HG03139 (cell line): Measurements from ENCODE around the gene PSORS1C2.
"Not testable (repeated sequence)": the region's sequence is repeated elsewhere in the genome, so short reads cannot be mapped to it uniquely, and the experiment has no call there.

Source experiments
- ATAC-seq: cut with Tn5 transposase; IDR thresholded peaks from one replicate; pipeline ENCODE4 v1.9.1; 2021; ENCODE audit not compliant: unreplicated experiment

PSORS1C2 gene

GRCh38 chr6:31168606-31169005, 29.7 kb upstream of the PSORS1C2 start:
- ATAC-seq, result no peak

DNA sequence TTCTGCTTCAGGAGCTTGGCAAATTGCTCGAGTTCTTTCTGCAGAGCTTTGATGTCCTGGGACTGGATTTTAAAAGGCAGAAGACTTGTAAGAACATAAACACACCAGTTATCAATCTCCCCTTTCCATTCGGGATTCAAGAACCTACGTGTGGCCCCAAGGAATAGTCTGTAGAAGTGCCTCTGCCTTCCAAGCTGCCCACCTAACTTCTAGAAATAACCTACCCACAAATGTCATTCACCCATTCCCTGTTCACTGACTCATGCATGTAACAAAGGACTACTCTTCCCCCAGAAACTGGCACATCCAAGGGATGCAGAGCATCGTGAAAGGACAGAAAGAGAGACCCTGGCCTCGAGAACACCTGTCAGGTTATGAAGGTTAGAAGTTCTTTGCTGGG, 27.1 kb upstream of the PSORS1C2 start:
- ATAC-seq, result no peak

- peak; percentile 53 for ATAC-seq
Measured at GRCh38 chr6:31165064-31165832, 26.4 kb upstream of the PSORS1C2 start.

DNA sequence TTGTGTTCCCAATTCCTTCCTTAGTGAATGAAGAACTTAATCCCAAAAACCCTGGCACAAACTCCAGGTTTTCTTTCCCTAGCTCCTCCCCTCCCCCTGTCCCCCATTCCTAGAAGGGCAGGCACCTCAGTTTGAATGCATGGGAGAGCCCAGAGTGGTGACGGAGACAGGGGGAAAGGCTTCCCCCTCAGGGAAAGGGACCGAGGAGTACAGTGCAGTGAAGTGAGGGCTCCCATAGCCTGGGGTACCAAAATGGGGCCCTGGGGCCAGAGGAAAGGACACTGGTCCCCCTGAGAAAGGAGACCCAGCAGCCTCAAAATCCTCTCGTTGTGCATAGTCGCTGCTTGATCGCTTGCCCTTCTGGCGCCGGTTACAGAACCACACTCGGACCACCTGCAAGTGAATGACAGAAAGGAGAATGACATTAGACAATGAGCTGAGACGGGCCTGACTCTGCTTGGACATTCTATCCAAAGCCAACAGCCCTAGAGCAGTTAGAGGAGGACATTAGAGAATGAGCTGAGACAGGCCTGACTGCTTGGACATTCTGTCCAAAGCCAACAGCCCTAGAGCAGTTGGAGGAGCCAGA, 25.7 kb upstream of the PSORS1C2 start:
- not testable (repeated sequence) for ATAC-seq

- ATAC-seq, result no peak
Measured at GRCh38 chr6:31163922-31164321, 25.1 kb upstream of the PSORS1C2 start.

DNA sequence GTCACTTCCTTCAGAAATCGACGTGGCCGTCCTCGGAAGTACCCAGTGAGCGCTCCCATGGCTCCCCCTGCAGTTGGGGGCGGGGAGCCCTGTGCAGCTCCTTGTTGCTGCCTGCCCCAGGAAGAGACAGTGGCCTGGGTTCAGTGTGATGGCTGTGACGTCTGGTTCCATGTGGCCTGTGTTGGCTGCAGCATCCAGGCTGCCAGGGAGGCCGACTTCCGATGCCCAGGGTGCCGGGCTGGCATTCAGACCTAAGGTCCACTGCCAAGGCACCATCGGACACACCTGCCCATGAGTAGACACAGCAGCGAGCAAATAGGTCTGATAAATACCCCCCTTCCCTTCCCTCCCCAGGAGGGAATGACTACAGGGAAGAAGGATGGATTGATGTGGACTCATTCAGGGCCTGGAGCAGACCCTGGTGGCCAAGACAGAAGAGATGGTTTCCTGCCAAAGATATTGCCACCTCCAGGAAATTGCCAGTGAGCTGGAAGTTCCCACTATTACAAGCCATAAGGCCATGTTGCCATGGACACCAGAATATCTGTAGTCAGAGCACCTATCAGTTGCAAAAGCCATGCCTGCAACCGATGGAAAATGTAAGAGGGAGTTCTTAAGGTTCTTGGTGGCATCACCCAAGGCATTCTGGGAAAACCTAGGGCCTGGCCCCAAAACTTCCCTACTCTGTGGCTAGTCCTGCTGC, 23.7 kb upstream of the PSORS1C2 start:
- no peak for ATAC-seq

GRCh38 chr6:31161216-31162126, 22.6 kb upstream of the PSORS1C2 start:
- ATAC-seq, result no peak

DNA sequence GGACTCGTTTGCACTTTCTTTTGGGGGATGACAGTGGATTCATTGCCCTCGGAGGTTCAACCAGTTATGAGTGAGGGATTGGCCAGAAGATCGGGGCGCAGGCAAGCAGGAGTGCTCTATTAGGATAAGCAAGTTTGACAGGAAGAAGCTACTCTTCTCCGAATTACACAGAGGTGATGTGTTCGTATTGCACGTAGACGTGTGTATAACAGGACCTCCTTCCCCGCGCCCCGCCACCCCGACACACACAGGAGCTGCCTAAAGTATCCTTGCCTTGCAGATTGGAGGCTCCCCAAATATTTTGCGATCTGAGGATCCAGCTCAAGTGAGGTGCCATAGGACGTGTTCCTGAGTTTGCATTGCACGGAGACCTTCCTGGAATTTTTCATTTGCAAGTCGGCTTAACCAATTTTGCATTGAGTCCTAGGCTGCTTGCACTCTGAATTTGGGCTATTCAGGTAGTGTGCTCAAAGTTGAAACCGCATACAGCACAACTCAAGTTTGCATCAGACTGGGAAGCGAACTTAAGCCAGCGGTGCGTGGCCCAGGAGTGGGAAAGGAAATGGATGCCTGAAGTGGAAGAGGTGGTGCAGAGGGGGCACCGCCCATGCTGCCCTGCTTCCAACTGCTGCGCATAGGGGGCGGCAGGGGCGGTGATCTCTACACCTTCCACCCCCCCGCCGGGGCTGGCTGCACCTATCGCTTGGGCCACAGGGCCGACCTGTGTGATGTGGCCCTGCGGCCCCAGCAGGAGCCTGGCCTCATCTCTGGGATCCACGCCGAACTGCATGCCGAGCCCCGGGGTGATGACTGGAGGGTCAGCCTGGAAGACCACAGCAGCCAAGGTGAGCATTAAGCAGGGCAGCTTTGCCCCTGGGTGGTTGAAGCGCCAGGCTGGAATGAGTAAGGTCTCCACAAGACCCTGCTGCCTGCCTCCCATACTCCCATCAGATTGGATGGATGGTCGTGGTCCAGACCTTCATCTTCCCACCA, 20.3 kb upstream of the PSORS1C2 start:
- no peak for ATAC-seq

GRCh38 chr6:31158140-31158862, 19.4 kb upstream of the PSORS1C2 start, which contains the start of gene TCF19:
Gene TCF19 (plus strand): TSS chr6:31158589. CDS start chr6:31159470, 881 bp downstream.
- peak; percentile 81 for ATAC-seq

DNA sequence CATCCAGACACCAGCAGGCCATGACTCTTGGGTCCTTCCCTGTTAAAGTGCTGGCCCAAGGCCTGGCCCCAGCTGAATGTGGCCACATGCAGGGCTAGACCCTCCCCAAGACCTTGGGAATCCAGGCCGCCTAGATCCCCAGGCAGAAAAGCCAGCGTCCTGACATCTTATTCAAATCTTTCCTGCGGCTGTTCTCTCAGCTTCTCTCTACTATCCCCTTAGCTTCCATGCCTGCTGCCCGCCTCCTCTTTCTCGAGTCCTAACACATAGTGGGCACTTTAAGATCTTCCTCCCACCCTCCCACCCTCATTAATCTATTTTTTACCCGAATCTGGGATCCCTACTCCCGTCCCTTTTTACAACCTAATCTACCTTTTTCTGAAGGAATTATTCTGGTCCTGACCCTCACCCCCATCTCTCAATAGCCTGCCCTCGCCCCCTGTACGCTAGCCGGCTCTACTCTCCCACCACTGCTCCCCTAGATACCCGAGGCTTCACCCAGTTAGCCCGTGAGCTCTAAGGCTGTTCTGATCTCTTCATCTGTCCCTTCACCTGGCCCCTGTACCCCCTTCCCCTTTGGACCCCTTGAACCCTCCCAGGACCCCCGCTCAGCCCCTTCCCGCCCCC, 18.8 kb upstream of the PSORS1C2 start, which contains the start of gene CCHCR1:
TSS of gene CCHCR1 (minus strand) at position 290 of the 627 bp plus-strand sequence. CDS start at position 88, 202 bp downstream.
- ATAC-seq, result no peak

DNA sequence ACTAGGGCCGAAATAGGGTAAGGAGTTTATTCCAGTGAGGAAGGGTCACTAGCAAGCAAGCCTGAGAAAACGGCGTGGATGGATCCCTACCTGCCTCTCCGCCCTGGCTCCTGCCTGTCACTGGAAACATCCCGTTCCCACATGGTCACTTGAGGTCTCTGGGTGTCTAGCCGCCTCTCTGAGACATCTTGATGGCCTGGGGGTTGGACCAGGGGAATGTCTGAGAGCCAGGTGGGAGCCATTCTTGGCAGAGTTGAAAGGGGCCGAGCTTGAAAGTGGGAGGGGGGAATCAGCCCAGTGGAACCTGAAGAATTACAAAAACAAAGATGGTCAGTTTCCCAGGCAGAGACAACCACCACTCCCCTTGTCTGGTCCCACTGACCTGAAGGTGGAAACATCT, 17.8 kb upstream of the PSORS1C2 start:
- ATAC-seq, result no peak

DNA sequence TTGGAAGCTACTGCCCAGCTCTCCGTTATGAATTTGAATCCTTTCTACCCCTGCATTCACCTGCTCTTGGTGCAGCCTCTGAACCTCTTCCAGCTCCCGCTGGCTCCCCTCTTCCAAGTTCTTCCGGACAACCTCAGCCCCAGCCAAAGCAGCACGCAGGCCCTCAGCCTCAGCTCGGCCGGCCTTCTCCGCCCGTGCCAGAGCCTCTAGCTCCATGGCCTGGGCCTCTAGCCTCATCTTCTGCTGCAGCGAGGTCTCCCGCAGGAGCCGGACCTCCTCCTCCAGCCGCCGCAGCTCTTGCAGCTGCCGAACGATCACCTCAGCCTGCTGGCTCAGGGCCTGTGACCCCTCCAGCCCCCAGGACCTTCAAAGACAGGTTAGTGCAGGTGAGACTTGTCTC, 15.6 kb upstream of the PSORS1C2 start:
- ATAC-seq, result no peak

GRCh38 chr6:31152781-31153180, 13.9 kb upstream of the PSORS1C2 start:
- ATAC-seq, result no peak

GRCh38 chr6:31149827-31150447, 11.1 kb upstream of the PSORS1C2 start:
- ATAC-seq, result no peak

DNA sequence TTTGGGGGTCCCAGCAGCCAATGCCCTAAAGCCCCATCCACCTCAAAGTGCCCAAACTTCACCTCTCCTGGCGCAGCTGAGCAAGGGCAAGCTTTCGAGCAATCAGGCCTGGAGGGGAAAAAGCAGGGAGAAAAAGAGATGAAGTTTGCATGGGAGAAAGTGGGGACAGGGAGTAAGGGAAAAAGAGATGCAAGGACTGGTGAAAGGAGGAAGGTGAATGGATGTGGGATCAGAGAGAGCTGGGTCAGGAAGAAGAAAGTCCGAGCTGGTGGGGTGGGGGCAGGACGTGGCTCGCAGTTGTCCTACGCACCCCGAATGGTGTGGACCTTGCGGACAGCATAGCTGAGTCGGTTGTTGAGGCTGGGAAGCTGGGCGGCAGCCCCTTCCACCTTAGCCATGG, 6.5 kb upstream of the PSORS1C2 start:
- ATAC-seq, result no peak

DNA sequence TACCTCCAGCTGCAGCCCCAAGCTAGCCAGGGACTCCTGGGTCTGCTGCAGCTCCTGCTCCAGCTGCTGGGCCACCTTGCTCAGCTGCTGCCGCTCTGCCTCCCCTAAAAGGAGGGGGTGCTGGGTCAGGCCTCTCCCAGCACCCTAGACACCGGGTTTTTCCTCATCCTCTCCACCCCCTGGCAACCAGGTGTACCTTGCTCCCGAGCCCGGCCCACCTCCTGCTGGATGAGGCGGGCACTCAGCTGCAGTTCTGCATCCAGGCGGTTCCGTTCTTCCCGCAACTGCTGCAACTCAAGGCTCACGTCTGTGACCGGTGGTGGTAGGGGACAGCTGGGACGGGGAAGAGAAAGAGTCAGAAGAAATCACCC, 6.1 kb upstream of the PSORS1C2 start:
- ATAC-seq, result no peak

DNA sequence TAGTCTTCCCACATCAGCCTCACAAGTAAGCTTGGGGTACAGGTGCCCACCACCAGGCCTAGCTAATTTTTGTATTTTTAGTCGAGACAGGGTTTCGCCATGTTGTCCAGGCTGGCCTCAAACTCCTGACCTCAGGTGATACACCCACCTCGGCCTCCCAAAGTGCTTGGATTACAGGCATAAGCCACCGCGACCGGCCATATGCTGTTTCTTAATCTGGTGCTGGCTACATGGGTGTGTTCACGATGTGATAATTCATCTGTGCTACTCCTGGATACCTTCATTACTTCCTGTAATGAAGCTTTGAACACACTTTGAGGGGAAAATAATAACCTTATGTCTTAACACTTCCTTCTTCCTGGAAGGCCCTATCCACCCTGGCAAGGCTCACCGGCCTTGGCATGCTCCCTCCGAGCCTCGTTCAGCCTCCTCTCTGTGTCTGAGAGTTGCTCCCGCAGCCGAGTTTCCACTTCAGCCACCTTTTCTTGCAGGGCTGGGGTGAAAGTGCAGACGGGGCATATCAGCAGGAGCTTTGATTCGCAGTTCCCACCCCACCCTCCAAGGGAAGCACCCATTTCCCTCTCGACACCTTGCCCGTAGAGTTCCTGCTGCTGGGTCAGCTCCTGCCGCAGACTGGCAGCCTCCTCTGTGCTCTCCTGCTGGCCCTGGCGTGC, 5.6 kb upstream of the PSORS1C2 start:
- no peak for ATAC-seq

DNA sequence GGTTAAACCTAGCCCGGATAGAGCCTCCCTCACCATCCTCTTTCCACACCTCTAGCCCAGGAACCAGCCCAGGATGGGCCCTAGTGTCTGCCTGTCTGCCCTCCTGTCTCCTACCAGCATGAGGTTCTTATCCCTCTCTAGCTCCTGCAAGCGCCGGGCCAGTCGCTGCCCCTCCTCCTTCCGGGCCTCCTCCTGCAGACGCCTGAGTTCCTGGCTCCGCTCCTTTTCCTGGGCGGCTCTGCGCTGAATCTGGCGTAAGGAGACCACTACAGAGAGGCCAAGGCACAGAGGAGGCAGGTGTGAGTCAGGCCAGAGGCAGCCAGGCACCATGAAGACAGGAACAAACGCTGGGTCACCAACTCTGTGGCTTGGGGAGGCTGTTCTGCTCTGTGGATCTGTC, 4.3 kb upstream of the PSORS1C2 start:
- no peak for ATAC-seq
